ENCODE data around the gene ADAMTSL1. TPM values are rescaled to one million over a fixed set of nuclear protein-coding genes. Genes with fewer than 3 reads are reported as not detected.

ADAMTSL1 gene
- total and polyA plus RNA-seq, 4 donors, result 0.31 to 3.4 (median 1.9) TPM

- DNase-seq (ENCODE audit: low spot score), result no peak
- no peaks in the 10 kb centered on the region for H3K9me3 ChIP-seq (ENCODE audit: control insufficient read depth in 4 of 4, low read length in 3 of 4)
- H3K27me3 ChIP-seq (ENCODE audit: control insufficient read depth in 4 of 4, insufficient read depth in 4 of 4, low read length in 3 of 4), result no peaks in the 10 kb centered on the region
- H3K4me3 ChIP-seq (ENCODE audit: low read depth in 1 of 3, low read length in 3 of 3), result no peak overlapping the region
- no peak overlapping the region for H3K9ac ChIP-seq (ENCODE audit: low read depth in 1 of 2, low read length in 2 of 2)
- H3K4me1 ChIP-seq (ENCODE audit: control insufficient read depth in 4 of 4, insufficient read depth in 4 of 4, low read length in 3 of 4), result peaks cover 0 to 18% (median 14%) of the 10 kb centered on the region in 4 donors
- no peaks in the 10 kb centered on the region for H3K36me3 ChIP-seq (ENCODE audit: control insufficient read depth in 4 of 4, insufficient read depth in 3 of 4, low read depth in 1 of 4, low read length in 3 of 4)
- peak overlapping the region; percentile 2 to 57 for H3K27ac ChIP-seq (ENCODE audit: low read depth in 1 of 2, low read length in 2 of 2)
- 53% methylated on average over 5 of the region's 5 CpGs for WGBS
- peak; percentile 27 for TF ChIP-seq ATF3 (IDR thresholded peaks at IDR 0.05)
- TF ChIP-seq YY1 (IDR thresholded peaks at IDR 0.05), result peak; percentile 77
- TF ChIP-seq SP1 (IDR thresholded peaks at IDR 0.05), result peak; percentile 73
- TF ChIP-seq NR2F2 (IDR thresholded peaks at IDR 0.05), result peak; percentile 86
- peak in 1 of 2 donors; percentile 21 for TF ChIP-seq EGR1 (IDR thresholded peaks at IDR 0.05; ENCODE audit: low read depth in 2 of 2)
- peak; percentile 65 for TF ChIP-seq HNF4G (IDR thresholded peaks at IDR 0.05)
- TF ChIP-seq TAF1 (conservative IDR thresholded peaks at IDR 0.05), result no peak
- peak; percentile 20 for TF ChIP-seq FOXA1 (IDR thresholded peaks at IDR 0.05)
- peak; percentile 91 to 92 for TF ChIP-seq HNF4A (conservative IDR thresholded peaks at IDR 0.05)
- peak in 1 of 2 donors; percentile 56 for TF ChIP-seq GABPA (IDR thresholded peaks at IDR 0.05 in 1 of 2, conservative IDR thresholded peaks at IDR 0.05 in 1 of 2)
- peak; percentile 83 for TF ChIP-seq MAX (IDR thresholded peaks at IDR 0.05)
- TF ChIP-seq REST (IDR thresholded peaks at IDR 0.05), result peak; percentile 40
- TF ChIP-seq FOXA2 (IDR thresholded peaks at IDR 0.05), result peak; percentile 50
- TF ChIP-seq RAD21 (IDR thresholded peaks at IDR 0.05), result peak; percentile 53 to 55
- peak; percentile 82 to 93 for TF ChIP-seq RXRA (IDR thresholded peaks at IDR 0.05)
- peak; percentile 34 for TF ChIP-seq ZBTB33 (IDR thresholded peaks at IDR 0.05)
- no peak for TF ChIP-seq CTCF (IDR thresholded peaks at IDR 0.05; ENCODE audit: low read depth, low read length, missing input control)
- peak; percentile 56 to 74 for TF ChIP-seq JUND (IDR thresholded peaks at IDR 0.05)
Measured at GRCh38 chr9:18684593-18685317, 210.8 kb downstream of the ADAMTSL1 start.
